Adrenal gland (tissue), 12 donors: ENCODE measurements around the gene TMEM98. TPM values are rescaled to one million over a fixed set of nuclear protein-coding genes. Genes with fewer than 3 reads are reported as not detected.

Experiments used
- DNase-seq, 7 donors: peaks; one replicate each; pipeline ENCODE4 v3.0.0-alpha.2; 2019 to 2020
- H3K27ac ChIP-seq, 5 donors: fragments of 200-600 bp; sonication (generic) in 4 of 5; 1 replicate in 3 of 5; 2 replicates in 2 of 5; pipeline versions ENCODE4 v1.5.1 to v1.8.0; 2016 to 2020; ENCODE audit warnings: mild to moderate bottlenecking in 1 of 5
- H3K27me3 ChIP-seq: fragments of 200-600 bp; 2 replicates; pipeline ENCODE4 v1.8.0; 2021
- H3K36me3 ChIP-seq, 2 donors: fragments of 200-600 bp; replicated peaks in 1 of 2; 1 replicate in 1 of 2; 2 replicates in 1 of 2; pipeline versions ENCODE4 v1.5.1 to v1.8.0; 2018 to 2022
- H3K4me1 ChIP-seq, 2 donors: fragments of 200-600 bp; replicated peaks in 1 of 2; 1 replicate in 1 of 2; 2 replicates in 1 of 2; pipeline versions ENCODE4 v1.5.1 to v1.8.0; 2018 to 2021
- H3K4me3 ChIP-seq, 4 donors: fragments of 200-600 bp; sonication (generic) in 3 of 4; one replicate each; pipeline ENCODE4 v1.5.1; 2016 to 2018
- H3K9me3 ChIP-seq, 3 donors: fragments of 200-600 bp; sonication (generic) in 1 of 3; replicated peaks in 1 of 3; 1 replicate in 2 of 3; 2 replicates in 1 of 3; pipeline versions ENCODE4 v1.5.1 to v1.8.0; 2016 to 2021
- POLR2A ChIP-seq, 2 donors: fragments of 450-650 bp; IDR thresholded peaks; one replicate each; pipeline ENCODE4 v1.6.1; 2017; ENCODE audit warnings: antibody characterized with exemption in 2 of 2, mild to moderate bottlenecking in 2 of 2, moderate library complexity in 1 of 2
- WGBS, 4 donors: extraction: QIAGEN DNeasy Blood & Tissue Kit in 2 of 4; methylation state at CpG; one replicate each; pipeline versions ENCODE4 v1.1.5 to v1.1.7; 2013 to 2017; 5-methylcytosine and 5-hydroxymethylcytosine counted together
- intact Hi-C, 2 donors: fragments of 100-400 bp; cut with DNase I; formaldehyde crosslinking; loops; one replicate each; pipeline versions ENCODE4 v1.14.1 to v1.15.0; 2022 to 2023
- polyA plus RNA-seq, 3 donors: library from polyadenylated mRNA; stranded (reverse); fragments of 200-250 nt in 2 of 3; fragments of 350-450 nt in 1 of 3; fragmentation: Illumina TruSeq in 1 of 3; extraction: RNeasy Lipid Tissue Mini Kit (QIAGEN cat#74804) in 1 of 3; gene quantifications; one replicate each; pipeline ENCODE4 v1.2.3, GENCODE V29; 2013 to 2014
- total RNA-seq, 9 donors: library from RNA; depleted of rRNA in 4 of 9; stranded (reverse); fragments of >200 nt in 4 of 9; fragments of 120-200 nt in 1 of 9; fragmentation: NEBNext Ultra II Directional in 1 of 9; extraction: Animal tissue kit (Norgen Biotek cat#: 25700) in 1 of 9; gene quantifications; one replicate each; pipeline versions ENCODE4 v1.1.0 to v1.2.4, GENCODE V29; 2013 to 2023
- TF ChIP-seq, protein P1 (sequence below), 6 experiments: fragments of 450-650 bp in 4 of 6; fragments of 200-600 bp in 2 of 6; sonication (generic) in 1 of 6; IDR thresholded peaks; 1 replicate in 5 of 6; 2 replicates in 1 of 6; pipeline versions ENCODE4 v1.5.1 to v1.8.0; 2016 to 2021; ENCODE audit warnings: antibody characterized with exemption in 6 of 6, mild to moderate bottlenecking in 2 of 6, moderate library complexity in 1 of 6
- donor health status: healthy with polysubstance abuse.
- donor health status: Bipolar disorder and iron deficiency.
- donor health status: DM: yes; HTN: yes; CAD: no.
- donor health status: DM: no; HTN: no; CAD: no.
- donor health status: DM: no; HTN: no; CAD: no.
- donor health status: DM: yes; HTN: yes; CAD: no.

Gene TMEM98
- total and polyA plus RNA-seq, 12 donors: 19.5 to 167 (median 77.3) TPM

DNA sequence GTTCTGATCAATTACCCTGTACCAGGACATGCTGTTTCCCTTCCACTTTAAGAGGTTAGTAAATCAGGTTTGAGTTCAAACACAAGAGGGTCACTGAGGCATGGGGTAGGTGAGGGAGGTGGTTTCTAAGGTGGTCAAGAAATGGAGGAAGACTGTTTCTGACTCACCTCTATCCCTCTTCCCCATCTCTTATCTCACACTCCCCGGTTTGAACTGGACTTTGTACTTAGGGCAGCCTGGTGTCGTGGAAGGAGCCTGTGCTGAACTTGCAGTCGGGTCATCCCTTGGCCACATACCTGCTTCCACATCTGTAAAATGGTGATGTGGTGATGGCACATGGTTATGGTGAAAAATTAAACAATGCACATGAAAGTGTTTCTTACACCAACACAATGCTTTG lies 17.2 kb upstream of the TMEM98 start:
- 80 to 89% (median 84%) methylated on average over 3 of the region's 3 CpGs for WGBS, 4 donors
- H3K4me1 ChIP-seq: peaks cover 0 to 9% of the 10 kb centered on the region in 2 donors
- H3K4me3 ChIP-seq: no peak overlapping the region
- H3K9me3 ChIP-seq: no peaks in the 10 kb centered on the region
- no peaks in the 10 kb centered on the region for H3K27me3 ChIP-seq
- intact Hi-C loops: no loop called here
- no peaks in the 10 kb centered on the region for H3K36me3 ChIP-seq
- no peak overlapping the region for H3K27ac ChIP-seq
- TF ChIP-seq, protein P1, sequence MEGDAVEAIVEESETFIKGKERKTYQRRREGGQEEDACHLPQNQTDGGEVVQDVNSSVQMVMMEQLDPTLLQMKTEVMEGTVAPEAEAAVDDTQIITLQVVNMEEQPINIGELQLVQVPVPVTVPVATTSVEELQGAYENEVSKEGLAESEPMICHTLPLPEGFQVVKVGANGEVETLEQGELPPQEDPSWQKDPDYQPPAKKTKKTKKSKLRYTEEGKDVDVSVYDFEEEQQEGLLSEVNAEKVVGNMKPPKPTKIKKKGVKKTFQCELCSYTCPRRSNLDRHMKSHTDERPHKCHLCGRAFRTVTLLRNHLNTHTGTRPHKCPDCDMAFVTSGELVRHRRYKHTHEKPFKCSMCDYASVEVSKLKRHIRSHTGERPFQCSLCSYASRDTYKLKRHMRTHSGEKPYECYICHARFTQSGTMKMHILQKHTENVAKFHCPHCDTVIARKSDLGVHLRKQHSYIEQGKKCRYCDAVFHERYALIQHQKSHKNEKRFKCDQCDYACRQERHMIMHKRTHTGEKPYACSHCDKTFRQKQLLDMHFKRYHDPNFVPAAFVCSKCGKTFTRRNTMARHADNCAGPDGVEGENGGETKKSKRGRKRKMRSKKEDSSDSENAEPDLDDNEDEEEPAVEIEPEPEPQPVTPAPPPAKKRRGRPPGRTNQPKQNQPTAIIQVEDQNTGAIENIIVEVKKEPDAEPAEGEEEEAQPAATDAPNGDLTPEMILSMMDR (IDR thresholded peaks at IDR 0.05): no peak
- TF ChIP-seq POLR2A (IDR thresholded peaks at IDR 0.05): no peak
- DNase-seq: no peak

GRCh38 chr17:32912218-32912897 lies 15.6 kb upstream of the TMEM98 start:
- peak; percentile 58 to 87 (median 85) for DNase-seq
- Histone ChIP-seq H3K4me1 (peaks cover 0 to 9% of the 10 kb centered on the region in 2 donors), H3K4me3 (peak overlapping the region in 2 of 4 donors; percentile 14 to 20), H3K27ac (peak overlapping the region in 3 of 5 donors; percentile 46 to 76 (median 47)), H3K9me3 (no peaks in the 10 kb centered on the region), H3K36me3 (no peaks in the 10 kb centered on the region), H3K27me3 (no peaks in the 10 kb centered on the region)
- 22 to 36% (median 27%) methylated on average over 10 of the region's 10 CpGs for WGBS, 4 donors
- TF ChIP-seq, protein P1 (IDR thresholded peaks at IDR 0.05): no peak
- TF ChIP-seq POLR2A (IDR thresholded peaks at IDR 0.05): peak in 1 of 2 donors; percentile 72
- intact Hi-C loops: no loop called here

DNA sequence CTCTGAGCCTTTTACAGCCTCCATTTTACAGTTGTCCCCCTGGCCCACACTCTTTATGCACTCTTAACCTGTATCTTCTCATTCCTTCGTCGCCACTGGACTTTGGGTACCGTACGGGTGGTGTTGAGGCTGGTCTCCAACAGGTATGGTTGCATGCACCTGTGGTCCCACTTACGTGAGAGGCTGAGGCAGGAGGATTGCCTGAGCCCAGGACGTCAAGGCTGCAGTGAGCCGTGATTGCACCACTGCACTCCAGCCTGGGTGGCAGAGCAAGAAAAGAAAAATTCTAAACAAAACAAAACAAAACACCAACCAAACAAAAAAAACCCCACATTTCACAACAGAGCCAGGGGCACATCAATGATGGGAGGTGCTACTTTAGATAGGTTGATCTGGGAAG lies 14.4 kb upstream of the TMEM98 start:
- H3K9me3 ChIP-seq: no peaks in the 10 kb centered on the region
- TF ChIP-seq POLR2A (IDR thresholded peaks at IDR 0.05): no peak
- TF ChIP-seq, protein P1 (IDR thresholded peaks at IDR 0.05): no peak
- intact Hi-C loops: no loop called here
- no peaks in the 10 kb centered on the region for H3K27me3 ChIP-seq
- H3K27ac ChIP-seq: no peak overlapping the region
- H3K36me3 ChIP-seq: no peaks in the 10 kb centered on the region
- DNase-seq: no peak
- no peak overlapping the region for H3K4me3 ChIP-seq
- H3K4me1 ChIP-seq: peaks cover 0 to 9% of the 10 kb centered on the region in 2 donors
- 72 to 93% (median 87%) methylated on average over 7 of the region's 7 CpGs for WGBS, 4 donors

DNA sequence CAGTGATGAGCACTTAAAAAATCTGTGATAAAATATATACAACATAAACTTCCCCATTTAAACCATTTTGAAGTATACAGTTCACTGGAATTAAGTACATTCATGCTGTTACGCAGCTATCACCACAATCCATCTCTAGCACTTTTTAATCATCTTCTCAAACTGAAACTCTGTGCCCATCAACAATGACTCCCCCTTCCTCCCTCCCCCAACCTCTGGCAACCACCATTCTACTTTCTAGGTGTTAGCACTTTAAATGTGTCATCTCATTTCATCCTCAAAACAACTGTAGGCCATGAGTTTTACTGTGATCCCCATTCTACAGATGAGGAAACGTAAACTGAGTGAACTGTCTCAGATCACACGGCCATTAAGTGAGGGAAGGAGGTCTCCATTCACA lies 13.8 kb upstream of the TMEM98 start:
- H3K27ac ChIP-seq: no peak overlapping the region
- TF ChIP-seq POLR2A (IDR thresholded peaks at IDR 0.05): no peak
- TF ChIP-seq, protein P1 (IDR thresholded peaks at IDR 0.05): no peak
- H3K4me1 ChIP-seq: peaks cover 0 to 9% of the 10 kb centered on the region in 2 donors
- no peaks in the 10 kb centered on the region for H3K27me3 ChIP-seq
- H3K9me3 ChIP-seq: no peaks in the 10 kb centered on the region
- H3K4me3 ChIP-seq: no peak overlapping the region
- DNase-seq: no peak
- H3K36me3 ChIP-seq: no peaks in the 10 kb centered on the region
- WGBS, 4 donors: 90 to 96% (median 94%) methylated on average over 3 of the region's 3 CpGs
- intact Hi-C loops: no loop called here
